NT2/D1 (cell line): Measurements from ENCODE around the gene CATSPERD.

Source experiments
- SUZ12 ChIP-seq: IDR thresholded peaks from 2 replicates; pipeline ENCODE4 v1.6.1; 2011; ENCODE audit not compliant: insufficient read length, insufficient read depth; ENCODE audit errors: extremely low read depth
- YY1 ChIP-seq: IDR thresholded peaks from 2 replicates; pipeline ENCODE4 v1.6.1; 2011; ENCODE audit not compliant: insufficient read length, insufficient read depth
- ZNF274 ChIP-seq: IDR thresholded peaks from 2 replicates; pipeline ENCODE4 v1.6.1; 2011; ENCODE audit warnings: mild to moderate bottlenecking, low read depth, low read length

GRCh38 chr19:5825178-5825577, 104.7 kb downstream of the CATSPERD start:
- no peak for TF ChIP-seq ZNF274
- no peak for TF ChIP-seq YY1
- no peak for TF ChIP-seq SUZ12
